Measurements from ENCODE around the gene TEX12.
A peak's percentile ranks its signal among the peaks of the same experiment; 100 is the strongest.

GRCh38 chr11:112221274-112221835 lies 54.2 kb downstream of the TEX12 start:
- TF ChIP-seq EZH2 (IDR thresholded peaks at IDR 0.05) (no peak), POLR2AphosphoS5 (IDR thresholded peaks at IDR 0.05; ENCODE audit: borderline replicate concordance, low read depth, low read length) (peak; percentile 37; the same call in 1 of the 2 replicates)
